Activated CD4-positive, alpha-beta T cell treated with anti-CD3 and anti-CD28 coated beads, Interleukin-2, amount 10 ng/mL, durations not matched to agents 24 days and 14 days (primary cell): ENCODE results near the gene HERPUD1. TPM values are rescaled to one million over a fixed set of nuclear protein-coding genes. Genes with fewer than 3 reads are reported as not detected.
"Not testable (repeated sequence)": the region's sequence is repeated elsewhere in the genome, so short reads cannot be mapped to it uniquely, and the experiment has no call there.

ENCODE experiments used
- DNase-seq: peaks from one replicate; pipeline ENCODE4 v3.0.0; 2022
- H3K27ac Mint-ChIP-seq: one replicate; pipeline ENCODE4 v1.8.0; 2022; ENCODE audit warnings: mild to moderate bottlenecking, mixed read lengths
- H3K27me3 Mint-ChIP-seq: one replicate; pipeline ENCODE4 v1.8.0; 2022; ENCODE audit warnings: mixed read lengths
- H3K36me3 Mint-ChIP-seq: one replicate; pipeline ENCODE4 v1.8.0; 2022; ENCODE audit warnings: low read depth, mild to moderate bottlenecking, mixed read lengths
- H3K4me1 Mint-ChIP-seq: one replicate; pipeline ENCODE4 v1.8.0; 2021; ENCODE audit warnings: mixed read lengths
- H3K4me3 Mint-ChIP-seq: one replicate; pipeline ENCODE4 v1.8.0; 2022; ENCODE audit warnings: mild to moderate bottlenecking, moderate library complexity, mixed read lengths
- H3K9me3 Mint-ChIP-seq: one replicate; pipeline ENCODE4 v1.8.0; 2021; ENCODE audit warnings: mixed read lengths
- intact Hi-C: fragments of 100-400 bp; cut with micrococcal nuclease; formaldehyde crosslinking; loops from one replicate; pipeline ENCODE4 v1.15.1; 2023
- total RNA-seq: library from RNA; stranded (reverse); gene quantifications from 2 replicates; pipeline ENCODE4 v1.2.3, GENCODE V29; 2022

HERPUD1 gene
- total RNA-seq, 1 donor from 2014 or later, result 155 TPM

GRCh38 chr16:56980201-56980535 lies 48.2 kb downstream of the HERPUD1 start:
- Mint-ChIP-seq H3K4me3 (no peak overlapping the region), H3K36me3 (peaks cover 44% of the 10 kb centered on the region), H3K27ac (no peak overlapping the region), H3K9me3 (no peaks in the 10 kb centered on the region), H3K4me1 (peaks cover 51% of the 10 kb centered on the region), H3K27me3 (no peaks in the 10 kb centered on the region)
- intact Hi-C loops, result no loop called here
- DNase-seq, result no peak

- intact Hi-C loops, result no loop called here
- Mint-ChIP-seq H3K27me3 (no peaks in the 10 kb centered on the region), H3K4me1 (peaks cover 52% of the 10 kb centered on the region), H3K9me3 (no peaks in the 10 kb centered on the region), H3K36me3 (peaks cover 49% of the 10 kb centered on the region), H3K4me3 (no peak overlapping the region), H3K27ac (peak overlapping the region; percentile 75)
- no peak for DNase-seq
Measured at GRCh38 chr16:56980792-56981724, 49.1 kb downstream of the HERPUD1 start.

- H3K4me1 Mint-ChIP-seq, result peaks cover 54% of the 10 kb centered on the region
Measured at GRCh38 chr16:56981729-56982271, 49.9 kb downstream of the HERPUD1 start.

GRCh38 chr16:56982695-56983094 lies 50.8 kb downstream of the HERPUD1 start:
- Mint-ChIP-seq H3K36me3 (peaks cover 51% of the 10 kb centered on the region), H3K27me3 (no peaks in the 10 kb centered on the region), H3K27ac (peak overlapping the region; percentile 77), H3K9me3 (no peaks in the 10 kb centered on the region), H3K4me3 (no peak overlapping the region), H3K4me1 (peaks cover 63% of the 10 kb centered on the region)
- DNase-seq, result no peak
- intact Hi-C loops, result no loop called here

More at GRCh38 chr16:56981729-56982271, 49.9 kb downstream of the HERPUD1 start:
- no peaks in the 10 kb centered on the region for H3K27me3 Mint-ChIP-seq
- peak overlapping the region; percentile 75 for H3K27ac Mint-ChIP-seq
- H3K9me3 Mint-ChIP-seq, result no peaks in the 10 kb centered on the region
- peaks cover 51% of the 10 kb centered on the region for H3K36me3 Mint-ChIP-seq
- H3K4me3 Mint-ChIP-seq, result no peak overlapping the region
- intact Hi-C loops, result no loop called here
- no peak for DNase-seq

GRCh38 chr16:56983211-56983751 lies 51.3 kb downstream of the HERPUD1 start:
- Mint-ChIP-seq H3K9me3 (no peaks in the 10 kb centered on the region), H3K4me1 (peaks cover 69% of the 10 kb centered on the region), H3K4me3 (no peak overlapping the region), H3K27me3 (no peaks in the 10 kb centered on the region), H3K27ac (peak overlapping the region; percentile 31), H3K36me3 (peaks cover 57% of the 10 kb centered on the region)
- DNase-seq, result no peak
- intact Hi-C loops, result no loop called here

- intact Hi-C loops, result no loop called here
- Mint-ChIP-seq H3K4me1 (peaks cover 73% of the 10 kb centered on the region), H3K27ac (peak overlapping the region; percentile 80), H3K4me3 (peak overlapping the region; percentile 97), H3K9me3 (no peaks in the 10 kb centered on the region), H3K27me3 (no peaks in the 10 kb centered on the region), H3K36me3 (peaks cover 66% of the 10 kb centered on the region)
- no peak for DNase-seq
Measured at GRCh38 chr16:56984639-56985038, 52.7 kb downstream of the HERPUD1 start.

- Mint-ChIP-seq H3K9me3 (no peaks in the 10 kb centered on the region), H3K27me3 (no peaks in the 10 kb centered on the region), H3K4me3 (peak overlapping the region; percentile 97), H3K4me1 (peaks cover 73% of the 10 kb centered on the region), H3K36me3 (peaks cover 69% of the 10 kb centered on the region), H3K27ac (peak overlapping the region; percentile 80)
- intact Hi-C loops, result no loop called here
- no peak for DNase-seq
Measured at GRCh38 chr16:56985288-56985961, 53.5 kb downstream of the HERPUD1 start.

GRCh38 chr16:56985962-56986360 lies 54.0 kb downstream of the HERPUD1 start:
- DNase-seq, result no peak
- peak overlapping the region; percentile 97 for H3K4me3 Mint-ChIP-seq
- peaks cover 72% of the 10 kb centered on the region for H3K36me3 Mint-ChIP-seq
- H3K4me1 Mint-ChIP-seq, result peaks cover 74% of the 10 kb centered on the region
- H3K27me3 Mint-ChIP-seq, result no peaks in the 10 kb centered on the region
- intact Hi-C loops, result no loop called here
- no peaks in the 10 kb centered on the region for H3K9me3 Mint-ChIP-seq
- H3K27ac Mint-ChIP-seq, result peak overlapping the region; percentile 80

- H3K4me3 Mint-ChIP-seq, result peak overlapping the region; percentile 97
- intact Hi-C loops, result no loop called here
- H3K27me3 Mint-ChIP-seq, result no peaks in the 10 kb centered on the region
- no peak for DNase-seq
- no peaks in the 10 kb centered on the region for H3K9me3 Mint-ChIP-seq
- H3K27ac Mint-ChIP-seq, result peak overlapping the region; percentile 80
- H3K36me3 Mint-ChIP-seq, result peaks cover 69% of the 10 kb centered on the region
- H3K4me1 Mint-ChIP-seq, result peaks cover 71% of the 10 kb centered on the region
Measured at GRCh38 chr16:56986361-56986760, 54.4 kb downstream of the HERPUD1 start.

GRCh38 chr16:56986908-56987307 lies 55.0 kb downstream of the HERPUD1 start:
- H3K9me3 Mint-ChIP-seq, intact Hi-C loops, DNase-seq, H3K27me3 Mint-ChIP-seq: not testable (repeated sequence)
- Mint-ChIP-seq H3K4me3 (peak overlapping the region; percentile 97), H3K4me1 (peaks cover 70% of the 10 kb centered on the region), H3K27ac (peak overlapping the region; percentile 80), H3K36me3 (peaks cover 68% of the 10 kb centered on the region)

GRCh38 chr16:56987692-56988091 lies 55.8 kb downstream of the HERPUD1 start:
- H3K27me3 Mint-ChIP-seq, result no peaks in the 10 kb centered on the region
- peak overlapping the region; percentile 97 for H3K4me3 Mint-ChIP-seq
- DNase-seq, result no peak
- peaks cover 64% of the 10 kb centered on the region for H3K36me3 Mint-ChIP-seq
- peaks cover 68% of the 10 kb centered on the region for H3K4me1 Mint-ChIP-seq
- no peaks in the 10 kb centered on the region for H3K9me3 Mint-ChIP-seq
- intact Hi-C loops, result no loop called here
- peak overlapping the region; percentile 99 for H3K27ac Mint-ChIP-seq

- Mint-ChIP-seq H3K27ac (peak overlapping the region; percentile 99), H3K4me3 (peak overlapping the region; percentile 97), H3K9me3 (no peaks in the 10 kb centered on the region), H3K4me1 (peaks cover 69% of the 10 kb centered on the region), H3K27me3 (no peaks in the 10 kb centered on the region), H3K36me3 (peaks cover 65% of the 10 kb centered on the region)
- intact Hi-C loops, result no loop called here
- DNase-seq, result peak; percentile 68
Measured at GRCh38 chr16:56988161-56988947, 56.4 kb downstream of the HERPUD1 start.
